Esophagus squamous epithelium (tissue), 4 donors: ENCODE results near the gene MRPS14.

Source experiments
- POLR2A ChIP-seq, 4 donors: fragments of 450-650 bp; IDR thresholded peaks; one replicate each; pipeline ENCODE4 v1.6.1; 2017; ENCODE audit warnings: antibody characterized with exemption in 4 of 4, mild to moderate bottlenecking in 4 of 4, moderate library complexity in 3 of 4
- TF ChIP-seq, protein P1 (sequence below), 6 experiments: fragments of 450-650 bp in 4 of 6; fragments of 200-600 bp in 2 of 6; sonication (generic) in 2 of 6; IDR thresholded peaks; one replicate each; pipeline ENCODE4 v1.5.1; 2016 to 2019; ENCODE audit warnings: antibody characterized with exemption in 6 of 6, mild to moderate bottlenecking in 4 of 6, moderate library complexity in 4 of 6

DNA sequence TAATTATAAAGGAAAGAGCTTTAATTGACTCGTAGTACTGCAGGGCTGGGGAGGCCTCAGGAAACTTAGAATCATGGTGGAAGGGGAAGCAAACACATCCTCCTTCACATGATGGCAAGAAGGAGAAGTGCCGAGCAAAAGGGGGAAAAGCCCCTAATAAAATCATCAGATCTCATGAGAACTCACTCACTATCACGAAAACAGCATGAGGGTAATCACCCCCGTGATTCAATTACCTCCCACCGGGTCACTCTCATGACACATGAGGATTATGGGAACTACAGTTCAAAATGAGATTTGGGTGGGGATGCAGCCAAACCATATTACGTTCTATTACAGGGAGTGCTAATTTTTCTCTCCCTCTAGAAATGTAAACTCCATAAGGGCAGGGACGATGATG is 14.2 kb upstream of the MRPS14 start:
- TF ChIP-seq, protein P1, sequence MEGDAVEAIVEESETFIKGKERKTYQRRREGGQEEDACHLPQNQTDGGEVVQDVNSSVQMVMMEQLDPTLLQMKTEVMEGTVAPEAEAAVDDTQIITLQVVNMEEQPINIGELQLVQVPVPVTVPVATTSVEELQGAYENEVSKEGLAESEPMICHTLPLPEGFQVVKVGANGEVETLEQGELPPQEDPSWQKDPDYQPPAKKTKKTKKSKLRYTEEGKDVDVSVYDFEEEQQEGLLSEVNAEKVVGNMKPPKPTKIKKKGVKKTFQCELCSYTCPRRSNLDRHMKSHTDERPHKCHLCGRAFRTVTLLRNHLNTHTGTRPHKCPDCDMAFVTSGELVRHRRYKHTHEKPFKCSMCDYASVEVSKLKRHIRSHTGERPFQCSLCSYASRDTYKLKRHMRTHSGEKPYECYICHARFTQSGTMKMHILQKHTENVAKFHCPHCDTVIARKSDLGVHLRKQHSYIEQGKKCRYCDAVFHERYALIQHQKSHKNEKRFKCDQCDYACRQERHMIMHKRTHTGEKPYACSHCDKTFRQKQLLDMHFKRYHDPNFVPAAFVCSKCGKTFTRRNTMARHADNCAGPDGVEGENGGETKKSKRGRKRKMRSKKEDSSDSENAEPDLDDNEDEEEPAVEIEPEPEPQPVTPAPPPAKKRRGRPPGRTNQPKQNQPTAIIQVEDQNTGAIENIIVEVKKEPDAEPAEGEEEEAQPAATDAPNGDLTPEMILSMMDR (IDR thresholded peaks at IDR 0.05), result no peak
- TF ChIP-seq POLR2A (IDR thresholded peaks at IDR 0.05), result no peak
